Glomerular visceral epithelial cell (primary cell): ENCODE results near the gene IQUB.
"Not testable (repeated sequence)": the region's sequence is repeated elsewhere in the genome, so short reads cannot be mapped to it uniquely, and the experiment has no call there.

Experiments used
- DNase-seq: peaks from one replicate; pipeline ENCODE4 v3.0.0-alpha.2; 2016; ENCODE audit errors: extremely low spot score

The IQUB gene

GRCh38 chr7:123534383-123535260 lies at the start of gene IQUB:
Gene IQUB (minus strand): TSS chr7:123534595. CDS start chr7:123512340, 22,255 bp downstream.
- peak; percentile 97 for DNase-seq

- DNase-seq: no peak
Measured at GRCh38 chr7:123583821-123584220, 49.4 kb upstream of the IQUB start.

DNA sequence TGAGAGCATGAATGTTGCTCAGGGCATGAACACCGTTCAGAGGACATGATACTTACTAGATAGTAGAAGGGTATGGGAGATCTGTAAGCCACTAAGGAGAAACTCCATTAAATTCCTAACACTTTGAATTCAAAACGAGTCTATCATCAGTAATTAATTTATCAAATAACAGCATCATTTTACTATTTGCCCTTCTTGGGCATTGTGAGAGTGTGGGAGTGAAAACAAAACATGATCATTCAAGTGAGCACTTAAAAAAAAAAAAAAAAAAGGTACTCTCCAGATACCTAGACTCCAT lies 46.7 kb upstream of the IQUB start:
- no peak for DNase-seq

DNA sequence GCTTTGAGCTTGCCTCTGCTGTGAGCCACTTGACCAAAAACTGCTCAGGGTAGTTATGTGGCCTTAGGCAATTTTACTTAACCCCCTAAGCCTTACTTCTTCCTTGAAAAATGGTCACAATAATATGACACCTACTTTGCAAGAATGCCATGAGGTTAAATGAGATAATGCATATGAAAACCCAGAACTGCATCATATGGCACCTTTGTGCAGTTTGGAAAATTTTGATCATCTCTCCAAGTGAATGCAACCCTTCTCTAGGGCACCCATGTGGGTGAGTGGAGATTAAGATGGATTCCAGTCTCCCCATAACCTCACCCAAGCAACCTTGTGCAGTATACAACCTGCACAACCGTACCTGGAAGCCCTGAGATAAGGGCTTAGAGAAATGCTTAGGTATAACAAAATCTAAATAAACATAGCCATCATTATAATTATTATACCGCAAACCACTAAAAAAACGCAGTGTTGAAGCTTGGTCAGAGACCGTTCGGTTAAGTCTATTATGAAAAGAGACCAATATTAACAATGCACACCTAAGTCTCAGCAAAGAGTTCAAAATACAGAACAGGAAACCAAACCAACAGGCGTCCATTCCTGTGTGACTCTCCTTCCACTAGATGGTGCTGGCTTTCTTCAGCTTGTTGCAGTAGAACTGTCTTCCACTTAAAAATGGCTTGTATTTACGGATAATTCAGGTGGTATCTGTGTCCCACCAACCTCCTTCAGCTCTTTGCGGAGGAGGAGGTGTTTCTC lies 46.2 kb upstream of the IQUB start:
- DNase-seq: peak; percentile 24

GRCh38 chr7:123579416-123579815 lies 45.0 kb upstream of the IQUB start:
- DNase-seq: no peak

- no peak for DNase-seq
Measured at GRCh38 chr7:123573896-123574467, 39.6 kb upstream of the IQUB start.

- no peak for DNase-seq
Measured at GRCh38 chr7:123573341-123573740, 38.9 kb upstream of the IQUB start.

DNA sequence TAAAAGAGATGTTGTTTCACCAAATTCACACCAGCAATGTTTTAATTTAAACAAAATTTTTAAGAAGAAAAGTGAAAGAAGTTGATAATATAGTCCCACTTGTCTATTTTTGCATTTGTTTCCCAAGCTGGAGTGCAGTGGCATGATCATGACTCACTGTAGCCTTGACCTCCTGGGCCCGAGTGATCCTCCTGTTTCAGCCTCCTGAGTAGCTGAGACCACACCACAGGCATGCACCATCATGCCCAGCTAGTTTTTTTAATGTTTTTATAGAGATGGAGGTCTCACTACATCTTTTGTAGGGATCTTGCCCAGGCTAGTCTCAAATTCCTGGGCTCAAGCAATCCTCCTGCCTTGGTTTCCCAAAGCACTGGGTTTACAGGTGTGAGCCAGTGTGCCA lies 37.3 kb upstream of the IQUB start:
- DNase-seq: peak; percentile 2

DNA sequence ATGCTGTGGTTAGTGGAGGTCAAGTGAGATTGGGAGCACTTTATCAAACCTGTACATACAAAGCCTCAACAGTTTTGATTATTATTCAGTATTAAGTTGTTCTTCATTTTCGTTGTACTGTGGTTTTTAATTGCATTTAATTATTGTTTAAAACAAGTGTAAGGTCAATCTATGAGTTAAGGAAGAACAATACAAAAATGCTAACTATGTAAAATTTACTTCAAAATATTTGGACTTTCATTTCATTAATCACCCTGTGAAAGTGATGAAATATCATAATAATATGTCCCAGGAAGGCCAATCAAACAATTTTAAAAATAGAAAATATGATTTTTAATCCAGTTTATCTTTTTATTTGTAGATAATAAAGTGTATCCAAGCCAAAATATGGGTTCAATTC lies 36.8 kb upstream of the IQUB start:
- DNase-seq: no peak

- DNase-seq: no peak
Measured at GRCh38 chr7:123570390-123571182, 36.2 kb upstream of the IQUB start.

GRCh38 chr7:123569352-123570010 lies 35.1 kb upstream of the IQUB start:
- DNase-seq: no peak

- DNase-seq: no peak
Measured at GRCh38 chr7:123562121-123562520, 27.7 kb upstream of the IQUB start.

GRCh38 chr7:123558289-123558874 lies 24.0 kb upstream of the IQUB start:
- no peak for DNase-seq

- DNase-seq: peak; percentile 97
Measured at GRCh38 chr7:123557398-123558288, 23.2 kb upstream of the IQUB start, which contains the start of gene NDUFA5. Gene NDUFA5 (minus strand): TSS chr7:123557818. CDS start chr7:123557795, 23 bp downstream.

DNA sequence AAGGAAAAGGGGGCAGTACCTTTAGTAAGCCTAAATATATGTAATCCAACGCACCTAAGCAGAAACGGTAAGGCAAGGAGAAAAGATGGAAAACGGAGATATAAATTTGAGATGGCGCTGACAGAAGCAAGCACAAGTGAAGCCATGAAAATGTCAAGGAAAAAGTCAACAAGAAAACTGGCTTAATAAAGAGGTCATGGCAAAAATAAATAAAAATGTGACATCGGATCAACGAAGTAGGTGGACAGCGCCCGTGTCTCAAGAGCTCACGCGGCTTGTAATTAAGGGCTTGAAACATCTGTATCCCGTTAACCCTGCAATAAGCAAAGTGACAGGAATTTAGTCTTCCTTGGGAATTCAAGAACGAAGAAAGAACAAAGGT lies 22.6 kb upstream of the IQUB start:
- DNase-seq: no peak

DNA sequence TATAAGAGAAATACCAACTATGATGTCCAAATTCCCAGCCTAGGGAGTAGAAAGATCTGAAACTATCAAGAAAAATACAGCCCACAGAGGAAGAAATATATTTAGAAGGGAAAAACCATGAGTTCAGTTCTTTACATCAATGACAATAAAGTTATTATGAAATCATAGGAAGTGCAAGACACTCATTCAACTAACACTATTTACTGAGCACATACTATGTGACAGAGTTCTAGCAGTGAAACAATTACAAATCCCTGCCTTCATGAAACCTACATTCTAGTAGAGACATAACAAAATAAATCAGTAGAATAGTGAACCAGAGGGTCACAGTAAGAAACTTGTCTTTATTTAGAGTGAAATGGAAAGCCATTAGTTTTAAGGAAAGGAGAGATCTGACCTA lies 21.1 kb upstream of the IQUB start:
- no peak for DNase-seq

DNA sequence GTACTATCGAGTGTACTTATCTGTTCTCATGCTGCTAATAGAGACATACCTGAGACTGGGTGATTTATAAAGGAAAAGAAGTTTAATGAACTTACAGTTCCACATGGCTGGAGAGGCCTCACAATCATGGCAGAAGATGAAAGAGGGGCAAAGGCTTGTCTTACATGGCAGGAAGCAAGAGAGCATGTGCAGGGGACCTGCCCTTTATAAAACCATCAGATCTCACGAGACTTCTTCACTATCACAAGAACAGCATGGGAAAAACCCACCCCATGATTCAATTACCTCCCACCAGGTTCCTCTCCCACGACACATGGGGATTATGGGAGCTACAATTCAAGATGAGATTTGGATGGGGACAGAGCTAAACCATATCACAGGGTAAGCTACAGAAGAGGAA lies 18.8 kb upstream of the IQUB start:
- DNase-seq: no peak

GRCh38 chr7:123552641-123553040 lies 18.2 kb upstream of the IQUB start:
- DNase-seq: no peak

GRCh38 chr7:123552134-123552533 lies 17.7 kb upstream of the IQUB start:
- DNase-seq: not testable (repeated sequence)

DNA sequence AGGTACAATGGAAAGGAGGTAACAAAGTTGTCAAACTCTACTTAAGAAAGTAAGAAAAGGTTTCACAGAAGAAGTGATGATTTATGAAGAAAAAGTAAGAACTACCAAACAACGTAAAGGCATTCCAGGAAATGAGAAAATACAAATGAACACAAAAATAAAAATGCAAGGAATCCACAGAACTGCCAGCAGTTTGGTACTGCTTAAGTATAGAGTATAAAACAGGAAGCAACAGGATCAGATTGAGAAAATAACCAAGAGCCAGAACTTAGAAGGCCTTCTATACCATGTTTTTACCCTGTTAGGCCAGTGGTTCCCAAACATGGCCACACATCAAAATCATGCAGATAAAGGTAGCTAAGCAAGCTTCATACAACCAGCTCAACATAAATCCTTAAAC lies 14.0 kb upstream of the IQUB start:
- no peak for DNase-seq
